ENCODE measurements around the gene TBX2. TPM values are rescaled to one million over a fixed set of nuclear protein-coding genes. Genes with fewer than 3 reads are reported as not detected.
"Not testable (repeated sequence)": the region's sequence is repeated elsewhere in the genome, so short reads cannot be mapped to it uniquely, and the experiment has no call there.

Gene TBX2
- polyA plus RNA-seq (ENCODE audit: low read depth in 6 of 6), result not detected

DNA sequence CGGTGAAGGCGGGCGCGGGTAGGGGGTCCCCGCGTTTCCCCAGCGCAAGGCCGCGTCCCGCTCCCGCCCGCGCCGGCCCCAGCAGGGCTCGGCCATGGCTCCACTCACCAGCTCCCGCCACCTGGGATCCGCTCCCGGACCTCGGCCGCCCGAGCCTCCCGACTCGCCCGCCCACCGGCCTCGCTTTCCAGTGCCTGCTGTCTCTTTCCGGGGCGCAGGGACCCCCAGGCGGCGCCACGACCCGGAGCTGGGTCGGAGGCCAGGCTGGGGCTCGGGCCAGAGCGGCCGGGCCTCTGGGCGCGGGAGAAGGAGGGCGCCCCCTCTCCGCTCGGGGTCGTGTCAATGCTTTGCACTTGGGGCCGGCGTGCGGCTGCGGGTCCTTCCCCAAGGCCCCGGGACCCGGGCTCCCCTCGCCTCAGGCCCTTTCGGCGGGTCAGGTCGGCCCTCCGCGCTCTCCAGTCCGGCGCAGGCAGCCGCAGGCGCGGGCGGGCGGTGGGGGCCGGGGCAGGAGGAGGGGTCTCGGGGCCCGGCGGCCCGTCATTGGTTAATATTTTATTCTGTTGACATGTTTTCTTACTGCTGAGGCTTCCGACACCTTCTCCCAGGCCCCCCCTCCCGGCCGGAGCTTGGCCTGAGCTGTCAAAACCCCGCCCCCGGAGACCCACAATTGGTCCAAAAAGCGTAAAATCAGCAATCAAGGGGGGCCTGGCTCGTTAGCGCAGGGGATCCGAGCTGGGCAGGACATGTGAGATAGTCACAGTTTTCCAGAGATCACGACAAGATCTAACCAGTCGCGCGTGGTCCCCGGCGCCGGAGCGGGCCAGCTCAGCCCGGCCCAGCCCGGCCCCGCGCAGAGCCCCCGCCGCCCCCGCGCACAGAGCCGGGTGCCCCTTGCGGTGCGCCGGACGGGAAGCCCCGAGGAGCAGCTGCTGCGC is at the start of gene TBX2:
TSS of gene TBX2 (plus strand) at position 713 of the 935 bp plus-strand sequence. CDS start 334 bp downstream, outside the sequence.
- Mint-ChIP-seq H3K4me1 (peaks cover 36 to 54% (median 41%) of the 10 kb centered on the region in 3 donors), H3K27me3 (peaks cover 58 to 65% (median 60%) of the 10 kb centered on the region in 3 donors), H3K36me3 (peaks cover 0 to 17% of the 10 kb centered on the region in 2 donors), H3K9me3 (peaks cover 0 to 10% (median 2%) of the 10 kb centered on the region in 7 donors), H3K27ac (peak within 1 kb of the TSS in 5 of 6 donors; percentile 45 to 86 (median 76)), H3K4me3 (peak within 1 kb of the TSS; percentile 76 to 90 (median 84))
- ATAC-seq (ENCODE audit: low read depth in 2 of 2) (peak in 1 of 2 donors; percentile 10), DNase-seq (no peak)

DNA sequence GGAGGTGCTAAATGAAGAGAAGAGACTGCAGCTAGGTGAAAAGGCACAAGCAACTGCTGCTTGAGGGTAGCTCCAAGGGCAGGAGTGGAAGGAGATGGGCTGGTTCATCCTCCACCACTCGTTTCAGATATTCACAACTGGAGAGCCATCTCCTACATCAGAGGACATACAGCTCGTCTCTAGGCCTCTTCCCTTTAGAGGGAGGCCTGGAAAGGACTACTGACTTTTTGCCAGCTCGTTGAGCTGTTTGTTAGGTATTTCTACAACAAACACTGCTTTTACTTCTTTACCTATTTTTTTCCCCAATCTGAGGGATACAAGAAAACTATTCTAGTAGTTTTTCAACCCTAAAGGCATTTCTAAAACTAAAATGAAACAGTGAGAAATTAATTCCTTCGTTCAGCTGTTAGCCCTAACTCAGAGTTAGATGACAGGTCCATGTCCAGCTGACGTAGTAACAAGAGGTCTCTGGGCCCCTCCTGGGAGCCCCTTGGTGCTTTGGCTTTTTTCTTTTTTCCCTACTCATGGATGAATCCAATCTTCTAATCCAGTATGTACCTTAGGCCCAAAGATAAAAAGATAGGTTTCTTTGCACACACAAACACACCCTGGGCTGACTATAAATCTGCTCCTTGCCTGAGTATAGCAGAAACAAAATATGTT is 47.8 kb upstream of the TBX2 start:
- Mint-ChIP-seq H3K4me3 (no peak overlapping the region), H3K27ac (no peak overlapping the region), H3K4me1 (no peaks in the 10 kb centered on the region), H3K9me3 (no peaks in the 10 kb centered on the region), H3K27me3 (no peaks in the 10 kb centered on the region), H3K36me3 (no peaks in the 10 kb centered on the region)
- DNase-seq, result no peak
- no peak for ATAC-seq (ENCODE audit: low read depth in 2 of 2)

- Mint-ChIP-seq H3K9me3 (no peaks in the 10 kb centered on the region), H3K4me1 (no peaks in the 10 kb centered on the region), H3K4me3 (no peak overlapping the region), H3K36me3 (no peaks in the 10 kb centered on the region), H3K27ac (no peak overlapping the region), H3K27me3 (no peaks in the 10 kb centered on the region)
- ATAC-seq (ENCODE audit: low read depth in 2 of 2), result no peak
- DNase-seq, result no peak
These were observed 47.3 kb upstream of the TBX2 start for GRCh38 chr17:61352408-61352770.

DNA sequence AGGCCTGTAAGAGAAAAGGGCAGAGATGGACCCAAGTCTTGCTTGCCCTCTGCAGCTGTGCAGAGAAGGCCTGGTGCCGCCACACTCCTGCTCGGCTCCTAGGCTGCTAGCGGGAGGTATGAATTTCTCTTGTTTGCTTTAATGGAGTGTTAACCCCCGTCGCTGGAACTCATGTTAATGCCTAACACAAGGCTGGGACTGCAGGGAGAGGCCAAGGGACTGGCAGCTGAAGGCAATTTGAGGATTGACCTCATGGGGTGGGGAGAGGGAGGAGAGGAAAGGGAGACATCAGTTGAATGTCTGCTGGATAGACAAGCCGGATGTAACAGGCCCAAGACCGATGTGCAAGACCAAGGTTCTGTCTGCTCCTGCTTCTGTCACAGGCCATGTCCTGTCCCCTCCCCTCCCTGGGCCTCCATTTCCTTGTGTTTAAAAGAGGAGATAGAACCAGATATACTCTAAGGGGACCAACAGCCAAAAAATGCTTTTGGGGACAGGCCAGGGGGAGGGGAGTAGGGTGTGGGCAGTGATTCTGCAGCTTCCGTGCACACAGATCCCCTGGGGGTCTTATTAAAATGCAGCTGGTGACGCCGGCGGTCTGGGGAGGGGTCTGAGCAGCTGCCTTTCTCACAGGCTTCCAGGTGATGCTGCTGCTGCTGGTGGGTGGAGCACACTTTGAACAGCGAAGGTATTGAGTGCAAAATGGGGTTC is 46.7 kb upstream of the TBX2 start:
- peak overlapping the region in 1 of 6 donors; percentile 62 for H3K27ac Mint-ChIP-seq
- no peaks in the 10 kb centered on the region for H3K36me3 Mint-ChIP-seq
- H3K9me3 Mint-ChIP-seq, result no peaks in the 10 kb centered on the region
- ATAC-seq (ENCODE audit: low read depth in 2 of 2) (no peak), DNase-seq (no peak)
- no peaks in the 10 kb centered on the region for H3K4me1 Mint-ChIP-seq
- peak overlapping the region in 1 of 8 donors; percentile 29 for H3K4me3 Mint-ChIP-seq
- H3K27me3 Mint-ChIP-seq, result no peaks in the 10 kb centered on the region

DNA sequence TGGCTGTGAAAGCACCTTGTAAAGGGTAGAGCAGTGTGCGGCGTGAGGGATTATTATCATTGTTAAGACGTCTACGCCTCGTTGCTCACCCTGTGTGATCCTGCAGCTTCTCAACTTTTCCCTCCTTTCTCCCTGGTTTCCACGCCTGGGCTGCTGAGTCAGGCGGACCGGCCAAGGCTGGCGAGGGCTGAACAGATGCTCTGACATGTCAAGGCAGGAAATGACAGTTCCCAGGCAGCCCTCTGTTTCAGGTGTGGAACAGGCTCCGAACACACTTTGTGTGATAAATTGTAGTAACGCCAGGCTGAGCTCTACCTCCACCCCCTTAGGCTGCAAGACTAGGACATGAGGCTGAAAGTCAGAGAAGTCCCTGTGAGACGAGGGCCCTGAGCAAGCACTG is 46.0 kb upstream of the TBX2 start:
- Mint-ChIP-seq H3K9me3 (no peaks in the 10 kb centered on the region), H3K4me3 (peak overlapping the region in 1 of 8 donors; percentile 29), H3K27me3 (no peaks in the 10 kb centered on the region), H3K4me1 (no peaks in the 10 kb centered on the region), H3K27ac (no peak overlapping the region), H3K36me3 (no peaks in the 10 kb centered on the region)
- no peak for DNase-seq
- ATAC-seq (ENCODE audit: low read depth in 2 of 2), result no peak

- Mint-ChIP-seq H3K4me3 (no peak overlapping the region), H3K36me3 (no peaks in the 10 kb centered on the region), H3K27me3 (no peaks in the 10 kb centered on the region), H3K4me1 (no peaks in the 10 kb centered on the region), H3K9me3 (no peaks in the 10 kb centered on the region), H3K27ac (peak overlapping the region in 2 of 6 donors; percentile 6 to 9)
- DNase-seq (no peak), ATAC-seq (ENCODE audit: low read depth in 2 of 2) (no peak)
These were observed 44.5 kb upstream of the TBX2 start for GRCh38 chr17:61354895-61355874.

DNA sequence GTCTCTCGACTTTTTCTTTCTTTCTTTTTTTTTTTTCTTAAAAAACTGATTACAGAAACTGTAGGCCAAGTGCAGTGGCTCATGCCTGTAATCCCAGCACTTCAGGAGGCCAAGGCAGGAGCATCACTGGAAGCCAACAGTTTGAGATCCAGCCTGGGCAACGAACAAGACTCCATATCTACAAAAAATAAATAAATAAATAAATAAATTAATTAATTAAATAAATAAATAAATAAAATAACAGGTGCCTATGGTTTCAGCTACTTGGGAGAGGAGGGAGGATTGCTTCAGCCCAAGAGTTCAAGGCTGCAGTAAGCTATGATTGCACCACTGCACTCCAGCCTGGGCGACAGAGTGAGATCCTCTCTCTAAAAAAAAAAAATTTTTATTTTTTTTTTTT is 42.6 kb upstream of the TBX2 start:
- H3K27me3 Mint-ChIP-seq; H3K9me3 Mint-ChIP-seq; DNase-seq; H3K4me1 Mint-ChIP-seq; H3K36me3 Mint-ChIP-seq; H3K27ac Mint-ChIP-seq; H3K4me3 Mint-ChIP-seq; ATAC-seq (ENCODE audit: low read depth in 2 of 2): not testable (repeated sequence)

DNA sequence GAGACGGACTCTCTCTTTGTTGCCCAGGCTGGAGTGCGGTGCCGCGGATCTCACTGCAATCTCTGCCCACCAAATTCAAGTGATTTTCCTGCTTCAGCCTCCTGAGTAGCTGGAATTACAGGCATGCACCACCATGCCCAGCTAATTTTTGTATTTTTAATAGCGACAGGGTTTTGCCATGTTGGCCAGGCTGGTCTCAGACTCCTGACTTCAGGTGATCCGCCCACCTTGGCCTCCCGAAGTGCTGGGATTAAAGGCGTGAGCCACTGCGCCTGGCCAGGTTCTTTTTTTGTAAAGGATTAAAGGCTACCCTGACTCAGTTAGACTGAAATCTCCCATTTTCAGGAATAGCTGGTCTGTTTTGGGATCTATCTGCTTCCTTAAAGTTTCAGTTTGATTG is 40.1 kb upstream of the TBX2 start:
- not testable (repeated sequence) for H3K36me3 Mint-ChIP-seq; H3K9me3 Mint-ChIP-seq; H3K27ac Mint-ChIP-seq; DNase-seq; H3K4me1 Mint-ChIP-seq; ATAC-seq (ENCODE audit: low read depth in 2 of 2); H3K4me3 Mint-ChIP-seq; H3K27me3 Mint-ChIP-seq

DNA sequence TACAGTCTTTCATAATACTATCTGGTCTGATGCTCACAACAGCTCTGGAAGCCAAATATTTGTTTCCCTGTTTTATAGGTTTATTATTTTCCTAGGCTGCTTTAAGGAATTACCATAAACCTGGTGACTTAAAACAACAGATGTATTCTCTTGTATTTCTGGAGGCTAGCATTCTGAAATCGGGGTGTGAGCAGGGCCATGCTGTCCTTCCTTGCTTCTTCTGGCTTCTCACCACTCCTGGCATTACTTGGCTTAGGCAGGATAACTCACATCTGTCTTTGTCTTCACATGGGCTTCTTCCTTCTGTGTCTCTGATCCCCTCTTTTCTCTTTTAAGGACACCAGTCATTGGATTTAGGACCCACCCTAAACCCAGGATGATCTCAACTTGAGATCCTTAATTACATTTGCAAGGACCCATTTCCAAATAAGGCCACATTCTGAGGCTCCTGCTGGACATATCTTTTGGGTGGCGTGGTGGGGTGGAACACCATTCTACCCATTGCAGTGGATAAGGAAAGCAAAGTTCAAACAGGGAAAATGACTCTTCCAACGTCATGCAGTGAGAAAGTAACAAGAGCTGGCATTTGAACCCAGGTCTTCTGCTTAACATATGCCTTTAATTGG is 39.2 kb upstream of the TBX2 start:
- ATAC-seq (ENCODE audit: low read depth in 2 of 2), result no peak
- Mint-ChIP-seq H3K36me3 (no peaks in the 10 kb centered on the region), H3K27ac (no peak overlapping the region), H3K27me3 (no peaks in the 10 kb centered on the region), H3K4me1 (no peaks in the 10 kb centered on the region), H3K4me3 (no peak overlapping the region), H3K9me3 (no peaks in the 10 kb centered on the region)
- no peak for DNase-seq

- H3K4me3 Mint-ChIP-seq, result no peak overlapping the region
- DNase-seq, result no peak
- no peaks in the 10 kb centered on the region for H3K36me3 Mint-ChIP-seq
- H3K4me1 Mint-ChIP-seq, result no peaks in the 10 kb centered on the region
- H3K27me3 Mint-ChIP-seq, result no peaks in the 10 kb centered on the region
- ATAC-seq (ENCODE audit: low read depth in 2 of 2), result no peak
- H3K27ac Mint-ChIP-seq, result no peak overlapping the region
- H3K9me3 Mint-ChIP-seq, result no peaks in the 10 kb centered on the region
These were observed 38.6 kb upstream of the TBX2 start for GRCh38 chr17:61361084-61361483.

DNA sequence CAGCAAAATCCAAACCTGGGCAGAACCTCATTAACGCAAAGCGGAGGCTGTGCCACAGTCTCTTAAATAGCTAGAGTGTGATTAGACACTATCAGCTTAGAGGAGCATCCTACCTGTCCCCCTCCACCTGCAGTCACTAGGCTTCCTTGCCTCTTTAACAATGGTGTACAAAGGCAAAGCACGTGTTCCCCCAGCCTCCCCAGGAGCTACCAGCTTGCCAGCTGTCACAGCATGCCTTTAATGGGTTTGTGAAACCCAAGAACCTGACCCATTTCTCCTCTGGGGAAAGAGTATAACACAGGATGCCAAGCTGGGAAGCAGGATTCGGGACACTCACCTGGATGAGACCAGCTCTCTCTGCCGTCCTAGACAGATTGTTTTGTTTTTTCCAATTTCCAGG is 37.2 kb upstream of the TBX2 start:
- no peak overlapping the region for H3K4me3 Mint-ChIP-seq
- no peak overlapping the region for H3K27ac Mint-ChIP-seq
- no peaks in the 10 kb centered on the region for H3K9me3 Mint-ChIP-seq
- H3K36me3 Mint-ChIP-seq, result no peaks in the 10 kb centered on the region
- no peaks in the 10 kb centered on the region for H3K27me3 Mint-ChIP-seq
- DNase-seq, result no peak
- ATAC-seq (ENCODE audit: low read depth in 2 of 2), result no peak
- H3K4me1 Mint-ChIP-seq, result no peaks in the 10 kb centered on the region

DNA sequence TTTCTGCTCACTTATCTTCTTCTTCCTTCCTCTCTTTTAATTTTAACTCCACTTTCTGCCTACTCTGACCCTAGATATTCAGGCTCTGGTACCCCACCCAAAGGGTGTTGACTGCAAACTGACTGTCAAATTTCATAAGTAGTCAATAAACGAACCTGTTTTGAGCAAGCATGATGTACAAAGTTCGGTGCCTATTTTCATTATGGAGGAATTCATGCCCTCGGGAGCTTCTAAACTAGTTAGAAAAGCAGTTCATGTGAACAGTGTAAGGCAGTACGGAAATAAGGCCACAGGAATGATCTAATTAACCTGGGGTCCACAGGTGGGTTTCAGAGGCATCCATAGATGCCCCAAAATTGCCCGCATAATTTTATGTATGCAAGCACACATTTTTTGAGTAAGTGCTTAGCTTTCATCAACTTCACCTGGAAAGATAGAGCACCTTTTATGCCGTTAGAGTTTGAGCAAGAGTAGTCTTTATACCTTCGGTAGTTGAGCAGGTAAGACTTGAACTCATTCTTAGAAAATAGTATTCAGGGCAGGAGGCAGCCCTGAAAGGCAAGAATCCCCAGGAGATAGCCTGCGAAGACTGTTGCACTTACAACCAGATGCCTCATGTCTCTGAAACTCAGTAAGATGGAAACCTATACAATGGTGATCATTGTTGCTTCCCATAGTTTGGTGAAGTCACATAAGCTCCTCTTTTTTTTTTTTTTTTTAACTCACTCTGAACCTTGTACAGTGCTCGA is 36.6 kb upstream of the TBX2 start:
- Mint-ChIP-seq H3K4me3 (no peak overlapping the region), H3K9me3 (no peaks in the 10 kb centered on the region), H3K27ac (no peak overlapping the region), H3K4me1 (no peaks in the 10 kb centered on the region), H3K27me3 (no peaks in the 10 kb centered on the region), H3K36me3 (no peaks in the 10 kb centered on the region)
- DNase-seq (no peak), ATAC-seq (ENCODE audit: low read depth in 2 of 2) (no peak)
